ENCODE results near the gene ANKRD27. TPM values are rescaled to one million over a fixed set of nuclear protein-coding genes. Genes with fewer than 3 reads are reported as not detected.

The ANKRD27 gene
- total RNA-seq, 1 donor, result 31.5 TPM

DNA sequence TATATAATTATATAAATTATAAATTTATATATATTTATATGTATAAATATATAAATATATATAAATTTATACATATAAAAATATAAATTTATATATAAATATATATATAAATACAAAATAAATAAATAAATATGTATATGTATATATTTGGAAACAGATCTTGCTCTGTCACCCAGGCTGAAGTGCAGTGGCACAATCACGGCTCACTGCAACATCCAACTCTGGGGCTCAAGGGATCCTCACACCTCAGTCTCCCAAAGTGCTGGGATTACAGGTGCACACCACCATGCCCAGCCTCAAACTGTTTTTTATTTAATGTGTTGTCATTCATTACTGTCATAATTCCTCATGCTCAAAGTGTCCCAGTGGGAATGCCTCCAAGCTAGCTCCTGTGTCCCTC lies 119.2 kb downstream of the ANKRD27 start:
- no peak overlapping the region for H3K4me3 ChIP-seq (ENCODE audit: insufficient read depth, low read length)
- no peaks in the 10 kb centered on the region for H4K20me1 ChIP-seq (ENCODE audit: insufficient read depth, low read length)
- H3K79me2 ChIP-seq (ENCODE audit: insufficient read depth, low read length), result no peaks in the 10 kb centered on the region
- H3K9me3 ChIP-seq (ENCODE audit: low read depth, low read length), result no peaks in the 10 kb centered on the region
- TF ChIP-seq, protein P1, sequence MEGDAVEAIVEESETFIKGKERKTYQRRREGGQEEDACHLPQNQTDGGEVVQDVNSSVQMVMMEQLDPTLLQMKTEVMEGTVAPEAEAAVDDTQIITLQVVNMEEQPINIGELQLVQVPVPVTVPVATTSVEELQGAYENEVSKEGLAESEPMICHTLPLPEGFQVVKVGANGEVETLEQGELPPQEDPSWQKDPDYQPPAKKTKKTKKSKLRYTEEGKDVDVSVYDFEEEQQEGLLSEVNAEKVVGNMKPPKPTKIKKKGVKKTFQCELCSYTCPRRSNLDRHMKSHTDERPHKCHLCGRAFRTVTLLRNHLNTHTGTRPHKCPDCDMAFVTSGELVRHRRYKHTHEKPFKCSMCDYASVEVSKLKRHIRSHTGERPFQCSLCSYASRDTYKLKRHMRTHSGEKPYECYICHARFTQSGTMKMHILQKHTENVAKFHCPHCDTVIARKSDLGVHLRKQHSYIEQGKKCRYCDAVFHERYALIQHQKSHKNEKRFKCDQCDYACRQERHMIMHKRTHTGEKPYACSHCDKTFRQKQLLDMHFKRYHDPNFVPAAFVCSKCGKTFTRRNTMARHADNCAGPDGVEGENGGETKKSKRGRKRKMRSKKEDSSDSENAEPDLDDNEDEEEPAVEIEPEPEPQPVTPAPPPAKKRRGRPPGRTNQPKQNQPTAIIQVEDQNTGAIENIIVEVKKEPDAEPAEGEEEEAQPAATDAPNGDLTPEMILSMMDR (IDR thresholded peaks at IDR 0.05; ENCODE audit: extremely low read depth, low read depth, low read length), result no peak
- DNase-seq (ENCODE audit: insufficient read length, low spot score, missing footprints), result no peak
- no peaks in the 10 kb centered on the region for H3K36me3 ChIP-seq (ENCODE audit: insufficient read depth, low read length)
- H3K4me2 ChIP-seq (ENCODE audit: insufficient read depth, low read length), result no peak overlapping the region
- H3K27me3 ChIP-seq (ENCODE audit: insufficient read depth, low read length), result no peaks in the 10 kb centered on the region
- no peak overlapping the region for H3K27ac ChIP-seq (ENCODE audit: low read depth, low read length)
- H3K4me1 ChIP-seq (ENCODE audit: insufficient read depth, low read length), result no peaks in the 10 kb centered on the region
- no peak overlapping the region for H2AFZ ChIP-seq (ENCODE audit: low read length)

DNA sequence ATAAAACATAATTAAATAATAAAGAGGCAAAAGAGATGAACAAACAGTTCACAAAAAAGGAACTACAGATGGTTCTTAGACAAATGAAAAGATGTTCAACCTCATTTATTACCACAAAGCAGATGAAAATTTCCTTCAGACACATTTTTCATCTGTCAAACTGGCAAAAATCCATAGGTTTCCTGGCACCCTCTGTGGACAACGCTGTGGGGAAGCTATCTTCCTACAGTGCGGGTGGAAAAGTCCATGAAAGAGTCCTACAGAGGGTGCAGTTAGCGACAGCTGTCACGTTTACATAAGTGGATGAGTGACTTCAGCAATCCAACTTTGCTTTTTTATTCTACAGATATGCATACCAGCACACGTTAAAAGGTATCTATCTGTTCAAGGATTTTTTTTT lies 124.3 kb downstream of the ANKRD27 start:
- no peaks in the 10 kb centered on the region for H3K4me1 ChIP-seq (ENCODE audit: insufficient read depth, low read length)
- no peaks in the 10 kb centered on the region for H4K20me1 ChIP-seq (ENCODE audit: insufficient read depth, low read length)
- H3K4me3 ChIP-seq (ENCODE audit: insufficient read depth, low read length), result no peak overlapping the region
- no peaks in the 10 kb centered on the region for H3K27me3 ChIP-seq (ENCODE audit: insufficient read depth, low read length)
- DNase-seq (ENCODE audit: insufficient read length, low spot score, missing footprints), result no peak
- H3K4me2 ChIP-seq (ENCODE audit: insufficient read depth, low read length), result no peak overlapping the region
- no peaks in the 10 kb centered on the region for H3K9me3 ChIP-seq (ENCODE audit: low read depth, low read length)
- H3K79me2 ChIP-seq (ENCODE audit: insufficient read depth, low read length), result no peaks in the 10 kb centered on the region
- H2AFZ ChIP-seq (ENCODE audit: low read length), result no peak overlapping the region
- TF ChIP-seq, protein P1 (IDR thresholded peaks at IDR 0.05; ENCODE audit: extremely low read depth, low read depth, low read length), result no peak
- H3K36me3 ChIP-seq (ENCODE audit: insufficient read depth, low read length), result no peaks in the 10 kb centered on the region
- no peak overlapping the region for H3K27ac ChIP-seq (ENCODE audit: low read depth, low read length)

Small RNAs within 50 kb of the gene (small RNA-seq; reads per million reads assigned to genes)
- gene RN7SL789P (not detected), gene SNORA68B (1.8 reads per million, percentile 60 among the genes with 10 or more reads in this experiment)

Other genes starting within 250 kb of the ANKRD27 start
- gene PDCD5, start 94.0 kb downstream of the ANKRD27 start, total RNA-seq, result 46.0 and 51.0 TPM in 2 replicates
- 0.59 and 0.72 TPM in 2 replicates for gene RGS9BP, start 668 bp upstream of the ANKRD27 start, total RNA-seq
- 8.3 and 12.4 TPM in 2 replicates for gene NUDT19, start 16.6 kb upstream of the ANKRD27 start, total RNA-seq
- under 0.01 and 0.36 TPM in 2 replicates for gene TDRD12, start 44.6 kb upstream of the ANKRD27 start, total RNA-seq
- under 0.01 and 0.59 TPM in 2 replicates for gene SLC7A9, start 194.6 kb upstream of the ANKRD27 start, total RNA-seq

Data from osteoblast (primary cell).